HG03342 (cell line): ENCODE measurements around the gene DTNBP1.
"Not testable (repeated sequence)": the region's sequence is repeated elsewhere in the genome, so short reads cannot be mapped to it uniquely, and the experiment has no call there.

Experiments used
- ATAC-seq: cut with Tn5 transposase; IDR thresholded peaks from one replicate; pipeline ENCODE4 v1.9.1; 2021; ENCODE audit warnings: mild to moderate bottlenecking, moderate library complexity; ENCODE audit not compliant: unreplicated experiment

DTNBP1 gene

DNA sequence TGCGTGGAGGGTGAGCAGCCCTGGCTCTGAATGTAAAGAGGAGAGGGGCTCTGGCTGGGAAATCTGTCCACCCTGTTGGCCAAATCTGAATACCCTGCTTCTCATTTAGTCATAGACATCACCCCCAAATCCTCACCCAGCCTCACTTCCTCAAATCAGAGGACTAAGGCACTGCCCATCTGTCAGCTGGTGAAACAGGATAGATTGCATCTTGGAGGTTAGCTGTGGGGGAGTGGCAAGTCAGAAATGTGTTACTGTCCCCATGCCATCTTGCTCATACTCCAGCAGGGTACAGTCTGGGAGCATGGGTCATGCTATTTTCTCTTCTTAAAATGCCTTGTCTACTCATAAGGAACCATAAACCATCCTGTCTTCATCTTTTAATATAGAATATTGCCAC, 9.5 kb upstream of the DTNBP1 start:
- no peak for ATAC-seq

DNA sequence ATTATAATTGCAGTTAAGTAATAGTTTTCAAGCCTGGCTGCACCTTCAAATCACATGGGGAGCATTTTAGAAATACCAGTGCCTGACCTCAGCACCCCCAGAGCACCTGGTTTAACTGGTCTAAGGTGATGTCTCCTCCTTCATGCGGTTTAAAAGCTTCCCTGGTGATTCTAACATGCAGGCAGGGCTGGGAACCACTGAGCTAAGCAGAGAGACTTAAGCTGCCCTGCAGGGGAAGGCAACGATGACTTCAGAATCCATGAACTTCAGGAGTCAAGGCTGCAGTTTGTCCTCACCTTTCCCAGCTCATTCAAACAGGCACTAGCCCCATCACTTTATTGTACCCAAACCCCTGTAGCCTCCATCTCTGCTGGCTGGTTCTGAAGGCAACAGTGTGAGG, 6.1 kb upstream of the DTNBP1 start:
- ATAC-seq = no peak

DNA sequence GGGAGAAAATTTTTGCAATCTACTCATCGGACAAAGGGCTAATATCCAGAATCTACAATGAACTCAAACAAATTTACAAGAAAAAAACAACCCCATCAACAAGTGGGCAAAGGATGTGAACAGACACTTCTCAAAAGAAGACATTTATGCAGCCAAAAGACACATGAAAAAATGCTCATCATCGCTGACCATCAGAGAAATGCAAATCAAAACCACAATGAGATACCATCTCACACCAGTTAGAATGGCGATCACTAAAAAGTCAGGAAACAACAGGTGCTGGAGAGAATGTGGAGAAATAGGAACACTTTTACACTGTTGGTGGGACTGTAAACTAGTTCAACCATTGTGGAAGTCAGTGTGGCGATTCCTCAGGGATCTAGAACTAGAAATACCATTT, 4.1 kb upstream of the DTNBP1 start:
- ATAC-seq = not testable (repeated sequence)

DNA sequence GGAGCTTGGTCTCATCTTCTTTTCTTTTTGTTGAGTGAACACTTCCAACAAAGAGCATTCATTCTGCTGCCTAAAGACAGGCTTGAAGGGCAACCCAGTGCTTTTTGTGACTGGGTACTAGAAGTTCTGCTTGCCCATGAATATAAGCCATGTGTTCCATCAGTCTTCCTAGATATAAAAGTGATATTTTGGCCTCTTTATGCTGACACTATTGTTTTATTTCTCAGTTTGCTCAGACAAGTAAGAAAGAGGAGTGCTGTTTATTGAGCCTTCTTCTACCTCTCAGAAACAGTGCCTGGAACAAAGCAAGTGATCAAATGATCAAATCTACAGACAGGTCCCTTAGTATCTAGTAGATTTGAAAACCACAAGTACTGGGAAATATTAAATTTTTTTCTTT, 2.4 kb upstream of the DTNBP1 start:
- ATAC-seq = no peak

DNA sequence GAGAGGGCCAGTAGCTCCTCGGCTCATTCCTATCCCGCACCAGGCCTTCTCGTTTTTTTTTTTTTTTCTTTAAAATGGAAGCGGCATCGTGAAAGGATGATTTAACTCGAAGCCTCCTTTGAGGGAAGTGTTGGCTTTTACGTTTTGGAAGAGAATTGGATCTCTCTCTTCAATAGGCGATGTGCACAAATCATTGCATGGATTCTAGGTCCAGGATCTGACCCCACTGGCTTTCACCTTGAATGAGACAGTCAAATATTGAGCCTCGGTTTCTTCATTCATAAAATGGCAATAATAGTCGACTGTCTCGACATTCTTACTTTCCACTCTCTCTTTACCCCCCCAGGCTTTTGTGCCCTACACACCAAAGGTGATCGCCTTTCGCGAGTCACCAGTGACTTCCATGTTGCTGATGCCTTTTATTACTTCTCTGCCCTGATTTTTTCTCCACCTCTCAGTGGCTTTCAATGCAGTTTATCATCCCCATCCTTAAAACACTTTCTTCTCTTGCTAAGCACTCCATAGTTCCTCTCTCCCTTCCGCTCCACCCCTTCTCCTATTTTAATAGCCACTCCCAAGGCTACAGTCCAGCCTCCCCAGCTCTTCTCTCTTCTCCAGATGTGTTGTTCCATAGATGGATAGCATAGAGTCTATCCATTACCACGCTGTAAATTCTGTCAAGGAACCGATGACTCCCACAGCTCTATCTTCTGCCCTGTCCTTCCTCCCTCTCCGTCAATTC, 473 bp upstream of the DTNBP1 start:
- ATAC-seq = no peak

DNA sequence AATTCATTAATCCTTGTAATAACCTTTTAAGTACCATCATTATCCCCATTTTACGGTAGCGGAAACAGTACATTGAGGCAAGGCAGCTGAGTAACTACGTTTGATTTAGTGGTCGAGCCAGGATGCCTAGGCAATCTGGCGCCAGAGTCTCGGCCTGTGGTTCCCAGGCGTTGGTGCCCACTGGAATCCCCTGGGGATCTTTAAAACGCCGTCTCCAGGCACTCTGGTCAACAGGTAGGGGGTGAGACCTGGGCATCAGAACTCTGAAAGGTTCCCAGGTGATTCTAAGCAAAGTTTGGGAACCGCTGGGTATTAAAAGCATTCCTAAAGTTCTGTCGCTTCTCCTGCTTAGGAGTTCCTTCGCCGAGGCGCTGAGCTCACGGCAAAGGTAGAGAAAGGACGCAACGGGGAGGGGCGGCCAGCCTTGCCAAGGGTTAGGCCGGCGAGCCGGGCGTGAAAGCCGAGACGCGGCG, 939 bp downstream of the DTNBP1 start:
- no peak for ATAC-seq

DNA sequence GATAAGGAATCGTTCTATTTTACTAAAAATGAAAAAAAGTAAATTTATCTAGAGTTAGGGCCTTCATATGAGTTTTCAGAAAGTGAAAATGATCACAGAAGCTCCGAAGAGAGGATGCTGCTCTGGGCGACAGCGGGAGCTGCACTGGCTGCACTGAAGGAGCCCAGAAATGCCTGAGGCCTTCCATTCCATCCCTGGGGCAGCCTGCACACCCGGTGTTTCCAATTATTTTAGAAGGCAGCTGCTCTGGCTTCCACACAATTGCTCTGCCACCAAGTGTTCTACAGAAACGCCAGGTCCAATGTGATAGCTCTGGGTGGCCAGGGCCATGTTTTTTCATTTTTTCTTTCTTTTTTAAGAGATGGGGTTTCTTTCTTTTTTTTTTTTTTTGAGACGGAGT, 3.6 kb downstream of the DTNBP1 start:
- ATAC-seq = no peak

DNA sequence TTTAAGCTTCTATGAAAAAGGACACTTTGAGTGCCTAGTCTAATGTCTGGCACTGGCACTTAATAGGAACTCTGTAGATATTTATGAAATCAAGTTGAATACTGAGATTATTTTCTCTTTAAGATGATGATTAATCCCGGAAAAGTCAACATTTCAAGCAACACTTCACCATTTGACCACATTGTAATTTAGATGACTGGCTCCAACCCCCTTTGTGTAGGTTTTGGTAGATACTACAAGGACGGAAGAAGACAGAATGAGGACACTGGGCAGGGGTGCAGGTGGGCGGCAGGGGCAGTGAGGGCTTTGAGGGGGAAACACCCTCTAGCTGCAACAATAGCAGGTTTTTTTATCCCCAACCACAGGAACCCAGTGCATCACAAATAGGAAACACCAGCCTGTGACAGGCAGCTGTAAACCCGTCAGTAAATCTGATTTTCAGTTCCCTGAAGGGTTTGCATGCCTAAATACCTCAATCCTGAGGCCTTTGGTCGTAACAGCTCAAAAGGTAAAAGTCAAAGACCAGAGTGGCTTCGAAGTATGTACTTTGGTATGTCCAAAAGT, 4.6 kb downstream of the DTNBP1 start:
- ATAC-seq = no peak

DNA sequence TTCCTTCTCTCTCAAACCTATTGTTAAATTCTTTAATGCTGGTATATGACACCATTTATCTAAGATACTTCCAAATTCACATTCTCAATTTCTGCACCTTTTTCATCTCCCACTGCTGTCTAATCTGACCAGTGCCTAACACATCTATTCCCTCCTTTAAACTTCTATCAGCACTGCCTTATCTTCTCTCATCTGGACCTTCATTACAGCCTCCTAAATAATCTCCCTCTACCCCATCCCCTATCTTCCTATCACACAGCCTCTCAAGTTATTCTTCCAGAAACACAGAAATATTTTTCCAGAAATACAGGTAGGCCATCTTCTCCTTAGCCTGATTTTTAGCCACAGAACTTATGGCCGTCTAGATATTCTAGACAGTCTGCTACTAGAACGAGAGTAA, 5.5 kb downstream of the DTNBP1 start:
- no peak for ATAC-seq

DNA sequence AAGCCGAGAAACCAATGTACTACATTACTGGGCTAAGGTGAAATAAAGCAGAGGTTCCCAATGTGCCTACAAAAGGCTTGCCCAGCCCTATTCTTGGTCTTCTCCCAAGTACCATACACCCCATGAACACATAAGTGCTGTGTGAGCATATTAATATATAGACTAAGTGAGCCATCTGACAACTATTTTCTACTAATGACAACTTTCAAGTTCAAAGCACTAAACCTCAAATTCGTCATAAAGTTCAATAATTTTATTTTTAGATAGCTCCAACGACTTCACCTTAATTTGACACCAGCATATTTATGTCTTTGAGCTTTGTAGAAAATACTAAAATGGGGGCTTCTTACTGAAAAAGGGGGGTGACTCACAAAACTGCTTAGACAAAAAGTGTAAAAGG, 6.7 kb downstream of the DTNBP1 start:
- no peak for ATAC-seq

DNA sequence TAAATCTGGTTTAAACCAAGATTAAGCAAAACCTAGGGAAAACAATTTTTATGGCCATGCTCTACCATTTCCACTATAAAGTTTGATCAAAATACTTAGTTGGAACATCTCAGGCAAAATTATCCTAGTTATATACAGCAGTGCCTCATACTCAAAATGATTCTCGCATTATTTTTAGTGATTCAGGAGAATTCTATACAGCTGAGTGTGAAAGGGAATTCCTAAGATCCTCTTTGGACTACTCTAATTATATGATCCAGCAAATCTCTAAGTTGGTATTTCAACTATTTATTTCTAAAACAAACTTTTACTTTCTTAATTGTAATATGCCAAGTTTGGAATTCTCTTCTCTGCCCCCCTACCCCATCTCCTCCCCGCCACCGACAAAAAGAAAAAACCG, 8.6 kb downstream of the DTNBP1 start:
- no peak for ATAC-seq

DNA sequence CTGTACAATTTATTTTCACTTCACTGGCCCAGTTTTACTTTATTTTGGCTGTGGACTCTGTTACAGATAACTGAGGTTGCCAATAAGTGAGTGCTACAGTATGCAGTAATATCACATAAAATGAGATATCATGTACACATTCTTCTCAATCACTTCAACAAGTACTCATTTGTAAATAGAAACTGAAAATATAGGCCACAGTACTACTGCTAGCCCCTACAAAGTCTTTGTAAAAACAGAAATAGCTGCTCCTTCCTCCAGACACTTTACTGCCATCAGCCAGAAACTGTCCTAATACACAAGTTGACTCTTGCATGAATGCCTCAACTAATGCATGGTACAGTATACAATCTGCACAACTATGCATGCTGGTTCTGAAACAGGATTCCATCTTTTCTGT, 9.2 kb downstream of the DTNBP1 start:
- ATAC-seq = peak; percentile 42

DNA sequence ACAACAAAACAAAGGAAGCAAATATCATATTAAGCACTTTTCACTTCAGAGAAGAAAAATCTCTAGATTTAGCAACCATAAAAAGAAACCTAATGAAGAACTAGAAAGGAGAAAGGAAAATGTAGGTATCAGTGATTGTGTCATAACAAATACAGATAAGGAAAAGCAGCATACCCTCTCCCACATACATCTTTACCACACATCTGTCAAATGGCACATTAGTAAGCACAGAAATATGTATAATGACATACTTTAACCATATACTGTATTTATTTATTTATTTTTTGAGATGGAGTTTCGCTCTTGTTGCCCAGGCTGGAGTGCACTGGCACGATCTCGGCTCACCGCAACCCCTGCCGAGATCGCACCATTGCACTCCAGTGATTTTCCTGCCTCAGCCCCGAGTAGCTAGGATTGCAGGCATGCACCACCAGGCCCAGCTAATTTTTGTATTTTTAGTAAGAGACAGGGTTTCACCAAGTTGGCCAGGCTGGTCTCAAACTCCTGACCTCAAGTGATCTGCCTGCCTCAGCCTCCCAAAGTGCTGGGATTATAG, 12.7 kb downstream of the DTNBP1 start:
- ATAC-seq = not testable (repeated sequence)

DNA sequence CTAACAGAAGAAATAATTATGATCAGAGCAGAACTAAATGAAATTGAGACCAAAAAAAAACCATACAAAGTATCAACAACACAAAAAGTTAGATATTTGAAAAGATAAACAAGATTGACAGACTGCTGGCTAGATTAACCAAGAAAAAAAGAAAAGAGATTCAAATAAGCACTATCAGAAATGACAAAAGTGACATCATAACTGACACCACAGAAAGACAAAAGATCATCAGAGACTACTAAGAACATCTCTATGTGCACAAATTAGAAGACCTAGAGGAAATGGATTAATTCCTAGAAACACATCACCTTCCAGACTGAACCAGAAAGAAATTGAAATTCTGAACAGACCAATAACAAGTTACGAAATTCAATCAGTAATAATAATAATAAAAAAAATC, 17.9 kb downstream of the DTNBP1 start:
- ATAC-seq = no peak

DNA sequence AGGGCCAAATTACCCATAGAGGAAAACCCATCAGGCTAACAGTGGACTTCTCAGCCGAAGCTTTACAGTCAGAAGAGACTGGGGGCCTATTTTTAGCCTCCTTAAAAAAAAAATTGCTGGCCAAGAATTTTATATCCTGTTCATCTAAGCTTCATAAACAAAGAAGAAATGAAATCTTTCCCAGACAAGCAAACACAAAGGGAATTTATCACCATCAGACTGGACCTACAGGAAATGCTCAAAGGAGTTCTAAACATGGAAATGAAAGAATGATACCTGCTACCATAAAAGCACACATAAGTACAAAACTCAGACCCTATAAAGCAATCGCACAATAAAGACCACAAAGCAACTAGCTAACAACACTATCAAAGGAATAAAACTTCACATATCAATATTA, 19.3 kb downstream of the DTNBP1 start:
- ATAC-seq = no peak

DNA sequence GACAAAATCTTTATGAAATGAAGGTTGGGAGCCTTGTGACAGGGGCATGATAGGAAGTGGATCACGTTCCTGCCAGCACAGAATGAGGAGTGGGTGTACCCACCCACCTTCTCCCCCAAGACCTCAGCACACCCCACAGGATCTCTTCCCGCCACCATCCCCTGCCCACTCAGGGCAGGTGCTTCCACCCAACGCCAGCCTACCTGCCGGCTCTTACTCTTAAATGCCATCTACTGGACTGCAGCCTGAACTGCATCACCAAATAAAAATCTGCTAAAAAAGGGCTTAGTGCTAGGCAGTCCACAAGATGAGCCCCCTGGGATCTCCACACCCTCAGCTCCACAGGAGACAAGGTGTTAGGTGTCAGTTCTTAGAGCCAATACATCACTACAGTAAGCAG, 20.6 kb downstream of the DTNBP1 start:
- no peak for ATAC-seq

DNA sequence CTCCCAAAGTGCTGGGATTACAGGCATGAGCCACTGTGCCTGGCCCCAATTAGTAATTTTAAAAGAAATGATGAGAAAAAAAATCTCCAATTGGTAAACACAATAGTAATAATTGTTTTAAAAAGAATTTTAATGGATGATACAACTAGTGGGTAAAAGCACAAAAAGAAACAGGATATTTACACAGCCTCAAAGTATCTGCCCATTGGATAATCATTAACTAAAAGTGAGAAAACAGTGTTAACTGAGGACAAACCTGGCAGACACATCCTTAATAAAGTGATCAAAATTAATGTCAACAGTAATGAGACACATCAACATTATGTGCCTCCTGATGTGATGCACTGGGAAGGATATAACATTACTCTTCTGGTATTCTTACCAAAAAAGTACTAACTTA, 24.5 kb downstream of the DTNBP1 start:
- no peak for ATAC-seq

DNA sequence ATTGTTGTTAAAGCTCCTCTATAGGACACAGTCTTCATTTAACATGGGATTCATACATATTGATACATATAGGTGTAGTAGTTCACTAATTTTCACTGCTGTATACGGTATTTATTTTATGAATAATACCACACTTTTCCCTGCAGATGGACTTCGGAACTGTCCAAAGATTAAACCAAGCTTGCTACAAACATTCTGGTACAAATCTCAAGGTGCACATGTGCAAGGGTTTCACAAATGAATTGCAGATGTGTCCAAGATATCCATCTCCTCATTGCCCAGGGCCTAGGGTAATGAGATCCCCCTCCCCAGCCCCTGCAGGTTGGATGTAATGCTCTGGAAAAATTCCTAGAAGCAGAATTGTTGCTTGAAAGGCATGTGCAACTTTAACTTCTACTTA, 31.4 kb downstream of the DTNBP1 start:
- ATAC-seq = no peak

DNA sequence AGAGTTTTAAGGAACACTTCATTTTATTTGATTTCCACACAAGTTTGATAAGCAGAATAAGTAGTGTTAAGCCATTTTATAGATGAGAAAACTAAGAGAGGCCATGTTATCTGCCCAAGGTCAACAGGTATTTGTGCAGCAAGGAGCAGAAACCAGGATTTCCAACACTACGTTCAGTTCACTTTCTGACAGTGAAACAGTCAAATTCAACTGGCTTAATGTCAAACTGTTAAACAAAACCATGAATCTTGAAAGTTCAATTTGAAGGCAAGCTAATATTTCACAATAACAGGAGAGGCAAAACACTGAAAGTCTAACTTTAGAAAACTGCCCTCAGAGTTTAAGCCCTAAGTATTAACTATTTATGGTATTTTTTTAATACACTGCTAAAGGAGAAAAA, 32.6 kb downstream of the DTNBP1 start:
- no peak for ATAC-seq

DNA sequence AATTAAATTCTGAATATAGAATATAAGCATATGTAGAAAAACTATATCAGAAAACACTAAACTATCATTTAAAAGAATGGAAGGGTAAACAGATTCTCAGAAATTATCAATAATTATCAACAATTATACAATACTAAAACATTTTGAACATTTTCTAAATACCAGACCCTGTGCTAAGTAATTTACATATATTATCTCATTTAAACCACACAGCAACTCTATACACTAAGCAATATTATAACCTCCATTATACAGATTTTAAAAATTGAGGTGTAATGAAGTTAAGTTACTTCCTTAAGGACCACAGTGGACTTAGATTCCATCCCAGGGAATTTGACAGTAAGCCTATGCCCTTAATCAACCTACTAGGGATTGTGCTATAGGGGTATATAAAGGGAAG, 33.3 kb downstream of the DTNBP1 start:
- ATAC-seq = no peak

DNA sequence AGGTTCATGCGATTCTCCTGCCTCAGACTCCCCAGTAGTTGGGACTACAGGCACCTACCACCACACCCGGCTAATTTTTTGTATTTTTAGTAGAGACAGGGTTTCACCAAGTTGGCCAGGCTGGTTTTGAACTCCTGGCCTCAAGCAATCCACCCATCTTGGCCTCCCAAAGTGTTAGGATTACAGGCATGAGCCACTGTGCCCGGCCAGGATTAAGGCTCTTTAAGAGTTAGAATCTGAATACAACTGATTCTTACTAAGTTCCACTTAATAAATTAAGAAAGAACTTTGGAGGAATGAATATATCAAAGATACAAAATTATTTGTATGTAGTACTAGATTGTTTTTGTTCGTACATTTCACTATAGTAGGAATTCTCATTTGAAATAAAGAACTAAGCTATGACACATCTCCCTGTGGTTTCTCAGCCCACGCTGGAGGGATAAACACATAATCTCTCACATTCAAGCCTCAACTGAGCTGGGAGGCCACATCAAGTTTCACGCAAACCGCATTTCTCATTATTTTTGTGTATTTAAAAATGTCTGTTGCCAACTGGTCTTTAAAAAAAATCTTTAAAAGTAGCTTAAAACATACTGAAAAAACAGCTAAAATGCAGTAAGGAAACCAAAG, 34.2 kb downstream of the DTNBP1 start:
- ATAC-seq = no peak

DNA sequence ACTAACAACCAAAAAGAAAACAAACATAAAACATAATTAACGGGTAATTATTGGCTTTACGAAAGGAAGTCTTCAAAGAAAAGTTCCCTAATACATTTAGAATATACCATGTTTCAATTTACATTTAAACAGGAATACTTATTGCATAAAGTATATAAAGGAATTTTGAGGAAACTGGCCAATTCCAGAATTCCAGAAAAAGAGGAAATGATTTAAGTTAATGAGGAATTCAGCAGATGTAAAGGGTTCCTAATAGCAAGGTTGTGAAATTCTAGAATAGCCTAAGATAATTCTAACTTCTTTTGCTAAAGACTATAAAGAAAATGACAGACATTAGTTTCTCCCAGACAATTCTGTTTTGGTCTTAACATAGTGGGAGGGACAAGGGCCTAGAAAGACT, 35.0 kb downstream of the DTNBP1 start:
- ATAC-seq = no peak
